GM19043 (cell line): Measurements from ENCODE around the gene KMT5B.

ENCODE experiments used
- ATAC-seq: cut with Tn5 transposase; IDR thresholded peaks from one replicate; pipeline ENCODE4 v1.9.1; 2021; ENCODE audit warnings: low read depth; ENCODE audit not compliant: unreplicated experiment

The KMT5B gene

DNA sequence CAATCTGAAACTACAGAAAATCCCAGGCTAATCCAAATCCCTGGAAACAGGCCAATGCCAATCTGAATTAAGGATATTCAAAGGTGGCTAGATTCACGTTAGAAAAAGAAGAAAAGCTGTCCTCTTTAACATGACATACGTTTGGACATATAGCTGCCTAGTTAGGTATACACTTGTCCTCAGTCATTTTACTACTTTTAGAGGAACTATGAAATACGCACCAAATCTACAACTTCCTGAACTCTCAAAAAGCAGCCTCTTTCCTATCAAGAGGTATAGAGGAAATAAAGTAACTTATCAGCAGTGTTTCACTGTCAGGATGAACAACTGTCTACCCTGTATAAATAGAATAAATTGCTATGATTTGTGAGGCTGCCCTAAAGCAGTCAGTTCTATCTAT is 24.0 kb downstream of the KMT5B start:
- ATAC-seq: no peak

DNA sequence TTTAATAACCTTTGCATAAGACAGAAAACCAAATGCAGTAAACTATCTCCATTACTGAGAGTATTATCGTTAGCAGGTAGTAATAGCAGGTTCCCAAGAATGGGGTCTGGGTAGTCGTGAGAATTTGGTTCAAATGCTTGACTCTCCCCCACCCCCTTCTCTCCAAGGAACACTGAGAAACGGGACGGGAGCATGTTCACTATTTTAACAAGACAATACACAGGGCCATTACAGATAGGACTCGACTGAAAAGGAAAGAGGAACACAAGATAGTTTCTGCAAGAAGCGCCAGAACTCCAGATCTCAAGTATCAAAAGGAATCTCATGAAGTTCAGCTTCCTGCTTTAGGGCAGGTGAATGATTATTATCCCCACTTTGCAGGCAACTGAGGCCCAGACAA is 27.0 kb downstream of the KMT5B start:
- ATAC-seq: no peak

DNA sequence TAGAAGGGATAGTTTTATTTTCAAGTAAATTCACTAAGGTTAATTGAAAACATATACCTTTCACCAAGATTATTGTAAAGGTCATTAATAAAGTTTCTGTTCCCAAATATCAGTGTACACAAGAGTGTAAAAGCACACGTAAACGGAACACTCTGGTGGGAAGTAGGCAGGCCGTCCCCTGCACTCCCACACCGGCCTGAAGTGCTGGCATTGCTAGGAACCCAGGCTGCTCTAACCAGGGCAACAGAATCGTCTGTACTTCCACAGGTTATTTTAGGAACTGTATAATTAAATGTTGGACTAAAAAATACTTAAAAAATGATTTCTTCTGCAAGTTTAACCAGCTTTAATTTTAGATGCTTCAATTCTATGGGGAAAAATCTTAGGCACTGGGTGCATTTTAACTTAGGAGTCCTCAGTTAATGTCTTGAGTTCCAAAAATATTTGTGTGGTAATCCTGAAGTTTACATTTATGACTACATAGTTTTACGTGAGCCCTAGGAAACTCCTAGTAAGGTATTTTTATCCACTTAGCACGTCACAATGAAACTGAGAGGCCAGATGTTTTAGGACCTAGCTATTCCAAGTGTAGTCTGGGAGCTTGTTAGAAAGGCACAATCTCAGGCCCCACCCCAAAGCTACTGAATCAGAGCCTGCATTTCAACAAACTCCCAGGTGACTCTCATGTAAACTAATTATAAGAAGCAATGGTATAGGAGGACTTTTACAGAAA is 31.2 kb downstream of the KMT5B start:
- ATAC-seq: no peak

DNA sequence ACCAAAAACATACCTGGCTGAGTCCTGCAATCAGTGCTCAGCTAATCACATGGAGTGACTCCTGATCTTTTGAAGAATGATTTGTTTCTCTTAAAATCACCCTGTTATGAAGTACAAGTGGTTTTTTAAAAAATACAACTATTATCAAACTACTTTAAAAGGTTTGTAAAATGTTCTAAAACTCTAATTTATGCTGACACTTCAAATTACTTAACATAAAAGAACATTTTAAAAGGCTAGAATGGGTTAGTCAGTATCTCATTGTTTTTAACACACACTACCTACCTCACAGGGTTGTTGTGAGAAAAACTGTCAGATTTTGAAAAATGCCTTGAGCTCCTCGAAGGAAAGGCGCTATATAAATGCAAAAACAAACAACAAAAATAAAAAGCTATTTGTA is 33.2 kb downstream of the KMT5B start:
- no peak for ATAC-seq

DNA sequence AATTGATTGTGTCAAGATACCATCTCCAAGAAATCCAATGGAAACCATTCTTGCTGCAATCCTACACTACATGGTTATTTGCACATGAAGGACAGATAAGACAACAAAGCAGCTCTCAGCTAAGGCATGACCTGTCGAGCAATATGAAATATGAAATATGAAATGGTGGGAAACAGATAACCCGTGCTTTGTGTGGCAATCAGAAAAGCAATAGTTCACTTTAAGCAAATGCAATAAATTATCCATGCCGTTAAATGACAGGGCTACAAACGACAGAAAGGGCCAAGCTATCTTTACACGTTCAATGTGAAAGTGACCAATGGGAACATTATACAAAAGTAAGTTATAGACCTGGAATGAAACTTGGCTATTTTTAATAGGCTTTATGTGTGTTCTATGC is 35.2 kb downstream of the KMT5B start:
- ATAC-seq: no peak

DNA sequence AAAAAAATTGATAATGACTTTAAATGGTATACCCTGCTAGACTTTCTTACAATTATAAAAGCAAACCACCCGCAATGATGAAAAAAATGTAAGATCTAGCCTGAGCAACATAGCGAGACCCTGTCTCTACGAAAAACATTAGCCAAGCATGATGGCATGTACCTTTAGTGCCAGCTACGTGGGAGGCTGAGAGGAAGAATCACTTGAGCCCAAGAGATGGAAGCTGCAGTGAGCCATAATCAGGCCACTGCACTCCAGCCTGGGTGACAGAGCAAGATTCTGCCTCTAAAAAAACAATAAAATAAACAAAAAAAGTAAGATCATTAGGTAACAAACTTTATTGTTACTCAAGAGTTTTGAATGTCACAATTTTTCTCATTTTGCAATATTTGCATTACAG is 39.2 kb downstream of the KMT5B start:
- ATAC-seq: no peak

DNA sequence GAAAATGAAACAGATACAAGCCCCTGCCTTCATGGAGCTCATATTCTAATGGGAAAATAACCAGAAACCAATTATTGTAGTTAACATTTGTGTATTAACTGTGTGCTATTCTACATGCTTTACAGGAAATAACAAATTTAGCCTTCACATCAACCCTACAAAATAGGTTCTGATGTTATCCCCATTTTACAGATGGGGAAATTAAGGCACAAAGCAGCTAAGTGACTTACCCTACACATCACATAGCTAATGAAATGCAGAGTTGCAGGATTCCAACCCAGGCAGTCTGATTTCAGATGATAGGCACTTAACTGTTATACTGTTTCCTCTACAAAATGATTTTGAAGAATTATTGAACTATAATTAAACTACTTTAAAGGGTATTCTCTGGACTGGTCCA is 43.7 kb downstream of the KMT5B start:
- no peak for ATAC-seq

DNA sequence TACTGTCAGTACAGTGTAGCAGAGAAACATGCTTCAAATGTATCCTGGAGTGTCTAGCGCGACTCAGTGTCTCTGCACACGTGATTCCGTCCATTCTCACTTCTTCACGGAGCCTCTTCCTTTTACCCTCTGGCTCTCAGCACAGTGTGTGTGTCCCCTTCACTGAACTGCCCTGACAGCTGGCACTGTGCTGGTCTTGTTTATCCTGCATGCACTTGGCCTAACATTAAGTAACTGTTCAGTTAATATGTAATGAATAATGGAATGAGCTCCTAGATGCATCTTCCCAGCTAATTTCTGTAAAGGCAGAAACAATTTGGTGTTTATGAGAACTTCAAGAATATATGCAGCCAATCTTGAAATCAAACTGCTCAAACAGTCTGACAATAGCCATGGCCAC is 44.4 kb downstream of the KMT5B start:
- no peak for ATAC-seq

DNA sequence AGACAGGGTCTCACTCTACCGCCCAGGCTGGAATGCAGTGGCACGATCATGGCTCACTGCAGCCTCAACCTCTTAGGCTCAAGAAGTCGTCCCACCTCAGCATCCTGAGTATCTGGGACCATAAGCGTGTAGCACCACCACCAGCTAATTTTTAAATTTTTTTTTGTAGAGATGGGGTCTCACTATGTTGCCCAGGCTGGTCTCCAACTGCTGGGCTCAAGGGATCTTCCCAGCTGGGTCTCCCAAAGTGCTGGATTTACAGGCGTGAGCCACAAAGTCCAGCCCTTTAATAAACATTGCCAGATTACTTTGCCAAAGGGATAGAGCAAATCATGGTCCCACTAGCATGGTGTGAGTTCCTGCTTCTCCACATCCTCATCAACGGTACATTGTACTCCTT is 45.6 kb downstream of the KMT5B start:
- ATAC-seq: no peak

DNA sequence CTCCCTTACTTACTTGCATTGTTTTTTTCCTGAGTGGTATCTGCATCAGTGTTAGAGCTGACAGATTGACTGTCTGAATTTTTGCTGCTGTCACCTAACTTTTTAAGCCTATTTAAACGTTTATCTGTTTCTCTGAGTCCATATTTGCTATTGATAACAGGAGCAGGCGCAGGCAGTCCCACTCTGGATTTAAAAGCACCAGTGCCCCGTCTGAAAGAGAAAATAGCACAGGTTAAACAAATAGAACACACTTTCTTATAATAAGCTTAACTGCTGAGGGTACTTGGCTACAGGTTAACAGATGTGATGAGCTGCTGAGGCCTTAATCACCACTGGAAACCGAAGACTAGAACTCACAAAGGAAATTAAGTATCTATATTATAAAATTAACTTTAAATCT is 46.1 kb downstream of the KMT5B start:
- no peak for ATAC-seq

DNA sequence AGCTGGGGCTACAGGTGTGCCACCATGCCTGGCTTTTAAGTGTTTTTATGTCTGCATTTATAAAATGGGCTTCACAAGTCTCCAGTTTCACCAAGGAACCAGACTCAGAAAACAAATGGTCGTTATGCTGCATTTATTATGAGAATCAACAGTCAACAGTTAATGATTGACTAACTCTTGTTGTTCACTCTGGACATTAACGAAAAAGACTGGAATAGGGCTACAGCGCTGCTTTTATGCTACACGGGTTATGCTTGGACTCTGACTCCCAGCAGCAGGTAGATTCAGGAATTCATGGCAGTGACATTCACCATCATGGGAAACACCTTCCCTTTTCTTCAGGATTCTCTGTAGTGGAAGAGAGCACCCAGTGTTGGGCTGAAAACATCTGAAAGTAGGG is 47.5 kb downstream of the KMT5B start:
- ATAC-seq: no peak

DNA sequence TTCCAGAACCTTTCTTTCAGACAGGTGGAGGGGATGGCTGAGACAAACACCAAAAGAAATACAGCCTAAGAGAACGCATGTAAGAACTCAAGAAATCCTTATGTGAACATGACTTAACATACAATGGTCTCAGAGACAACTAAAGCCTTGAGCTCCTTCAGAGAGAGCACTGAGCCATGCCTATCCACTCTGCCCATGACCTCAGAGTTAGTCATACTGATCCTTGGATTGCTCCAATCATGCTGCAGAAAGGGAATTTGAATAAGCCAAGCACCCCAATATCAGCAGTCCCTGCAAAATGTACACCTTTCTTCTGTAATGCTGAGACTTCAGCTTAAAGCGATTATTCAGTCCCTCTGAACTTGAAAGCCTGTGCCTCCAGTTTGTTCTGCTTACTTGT is 48.7 kb downstream of the KMT5B start:
- ATAC-seq: no peak

DNA sequence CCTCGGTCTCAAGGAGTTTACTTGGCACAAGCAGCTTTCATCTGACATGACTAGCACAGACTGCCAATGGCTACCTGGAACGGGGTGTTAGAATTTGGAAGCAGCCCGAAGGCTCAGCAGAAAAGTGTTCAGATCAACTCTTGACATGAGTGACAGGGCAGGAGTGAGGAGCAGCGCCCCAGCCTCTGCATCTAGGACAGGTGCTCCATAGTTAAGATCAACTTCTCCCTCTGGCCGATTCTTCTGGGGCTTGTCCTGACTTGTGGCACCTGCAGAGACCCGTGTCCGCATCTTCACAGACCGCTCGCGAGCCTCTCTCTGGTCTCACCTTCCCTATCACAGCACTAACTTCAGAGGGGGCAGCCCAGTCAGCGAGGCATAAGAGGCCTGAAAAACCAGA is 49.4 kb downstream of the KMT5B start:
- ATAC-seq: no peak

DNA sequence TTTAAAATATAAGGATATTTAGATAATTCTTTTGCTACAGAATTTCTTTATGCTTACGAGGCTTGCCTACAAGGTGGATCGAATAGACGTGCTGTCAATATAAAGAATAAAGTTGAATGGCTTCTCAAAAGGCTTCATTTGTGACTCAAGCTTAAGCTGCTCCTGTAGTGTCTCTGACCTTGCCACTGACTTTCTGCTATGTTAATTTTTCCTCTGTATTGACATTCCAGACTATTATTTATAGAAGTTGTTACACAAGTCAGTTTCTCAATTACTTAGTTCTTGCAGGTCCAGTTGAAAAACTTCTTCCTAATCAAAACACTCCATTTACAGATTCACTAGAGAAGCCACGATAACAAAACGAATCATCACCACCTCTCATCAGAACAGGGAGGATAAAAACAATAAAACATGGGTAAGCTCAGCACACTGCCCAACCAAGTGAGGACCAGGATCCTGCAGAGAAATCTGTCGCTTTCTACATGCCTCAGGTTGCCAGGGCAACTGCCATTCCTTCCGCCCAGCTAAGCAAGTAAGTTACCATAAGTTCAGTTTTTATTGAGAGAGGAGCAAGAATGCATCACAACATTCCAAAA is 52.9 kb downstream of the KMT5B start:
- ATAC-seq: no peak

DNA sequence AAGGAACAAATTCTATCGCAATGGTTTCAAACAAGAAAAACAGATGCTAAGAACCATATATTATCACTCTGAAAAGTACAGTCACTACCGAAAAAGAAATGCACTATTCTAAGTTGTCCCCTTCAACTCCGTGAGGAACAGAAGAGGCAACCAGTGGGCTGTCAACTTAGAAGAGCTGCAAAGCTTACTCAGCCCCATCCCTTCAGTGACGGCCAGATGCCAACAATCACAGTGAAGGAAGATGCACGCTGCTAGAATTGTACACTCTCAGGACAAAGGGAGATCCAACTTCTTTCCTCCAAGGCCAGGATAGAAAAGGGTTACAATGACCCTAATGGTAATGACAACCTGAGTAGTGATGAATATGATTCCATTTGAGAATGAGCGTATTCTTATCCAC is 53.4 kb downstream of the KMT5B start:
- no peak for ATAC-seq

DNA sequence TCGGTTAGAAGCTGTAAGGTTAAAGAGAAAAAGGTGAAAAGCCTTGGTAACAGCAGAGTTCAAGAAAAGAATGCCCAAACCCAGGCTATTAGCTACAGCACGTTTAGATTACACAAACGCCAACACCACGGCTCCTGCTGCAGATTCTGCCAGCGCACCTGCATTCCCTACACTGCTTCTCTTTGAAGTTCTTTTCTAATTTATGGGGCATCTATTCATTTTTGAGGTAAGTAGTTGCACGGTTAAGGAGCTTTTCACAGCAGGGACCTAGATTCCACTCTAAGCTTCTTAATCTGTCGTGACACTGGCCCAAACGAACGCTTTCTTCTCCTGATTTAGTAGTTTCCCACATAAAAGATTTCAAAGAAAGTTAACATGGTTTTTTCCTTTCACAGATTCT is 53.9 kb downstream of the KMT5B start:
- no peak for ATAC-seq

DNA sequence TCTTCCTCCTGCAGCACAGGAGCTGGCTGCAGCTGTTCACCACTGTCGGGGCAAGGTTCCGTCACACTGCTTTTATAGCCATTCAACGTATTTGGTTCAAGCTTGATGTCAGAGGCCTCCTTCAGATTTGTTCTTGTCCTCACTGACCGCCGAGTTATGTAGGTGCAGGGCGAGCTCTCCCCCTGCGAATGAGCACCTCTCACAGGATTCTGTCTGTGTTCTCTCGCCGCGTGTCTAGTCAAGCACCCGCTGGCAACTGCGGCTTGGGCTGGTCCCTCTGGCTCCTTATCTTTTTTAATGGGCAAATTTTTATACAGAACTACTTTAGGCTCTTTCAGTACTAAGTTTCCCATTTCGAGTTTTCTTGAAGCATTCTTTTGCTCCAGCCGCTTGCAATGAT is 54.5 kb downstream of the KMT5B start:
- ATAC-seq: no peak

DNA sequence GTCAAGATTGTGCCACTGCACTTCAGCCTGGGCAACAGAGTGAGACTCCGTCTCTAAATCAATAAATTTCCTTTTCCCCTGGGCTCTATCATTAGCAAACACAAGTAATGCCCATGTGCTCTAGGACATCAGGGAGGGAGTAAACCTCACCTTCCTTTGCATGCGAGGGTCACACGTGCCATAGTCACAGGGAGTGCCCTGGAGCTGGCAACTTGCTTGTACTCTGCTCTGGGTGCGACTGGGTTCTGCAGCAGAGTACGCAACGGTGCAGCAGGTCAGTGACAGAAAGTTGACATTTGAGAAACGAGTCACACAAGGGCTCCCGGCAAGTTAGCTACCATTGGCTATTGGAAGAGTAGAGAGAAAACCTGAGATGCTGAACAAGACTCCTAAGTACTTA is 59.4 kb downstream of the KMT5B start:
- ATAC-seq: no peak

DNA sequence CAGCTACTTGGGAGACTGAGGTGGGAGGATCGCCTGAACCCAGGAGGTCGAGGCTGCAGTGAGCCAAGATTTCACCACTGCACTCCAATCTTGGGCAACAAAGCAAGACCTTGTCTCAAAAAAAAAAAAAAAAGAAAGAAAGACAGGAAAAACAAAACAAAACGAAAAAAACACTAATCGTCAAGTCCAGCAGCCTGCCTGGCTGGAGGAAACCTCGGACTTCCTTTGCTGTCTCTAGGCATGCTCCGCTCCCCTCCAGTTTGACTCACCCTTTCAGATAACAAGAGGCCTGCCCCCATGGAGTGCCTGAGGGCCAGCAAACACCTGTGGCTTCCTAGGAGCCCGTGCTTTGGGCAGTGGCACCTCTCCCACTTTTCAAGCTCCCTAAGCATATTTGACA is 63.1 kb downstream of the KMT5B start:
- ATAC-seq: no peak

DNA sequence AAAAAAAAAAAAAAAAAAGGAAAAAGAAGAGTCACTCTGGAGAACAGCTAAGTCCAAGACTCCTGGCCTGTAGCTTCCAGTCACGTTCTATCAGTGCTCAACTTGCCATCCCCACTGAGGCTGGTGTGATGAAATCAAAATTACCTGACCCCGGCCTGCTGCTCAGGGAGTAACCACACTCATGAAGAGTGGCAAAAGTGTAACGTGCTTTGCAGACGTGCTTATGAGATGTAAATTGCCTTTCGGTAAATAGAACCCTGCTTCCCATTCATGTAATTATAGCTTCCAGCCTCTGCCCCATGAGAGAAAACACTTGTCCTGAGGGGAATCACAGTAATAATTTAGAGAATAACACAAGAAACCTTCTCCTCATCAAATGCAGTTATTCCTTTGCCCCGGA is 63.7 kb downstream of the KMT5B start:
- ATAC-seq: no peak

DNA sequence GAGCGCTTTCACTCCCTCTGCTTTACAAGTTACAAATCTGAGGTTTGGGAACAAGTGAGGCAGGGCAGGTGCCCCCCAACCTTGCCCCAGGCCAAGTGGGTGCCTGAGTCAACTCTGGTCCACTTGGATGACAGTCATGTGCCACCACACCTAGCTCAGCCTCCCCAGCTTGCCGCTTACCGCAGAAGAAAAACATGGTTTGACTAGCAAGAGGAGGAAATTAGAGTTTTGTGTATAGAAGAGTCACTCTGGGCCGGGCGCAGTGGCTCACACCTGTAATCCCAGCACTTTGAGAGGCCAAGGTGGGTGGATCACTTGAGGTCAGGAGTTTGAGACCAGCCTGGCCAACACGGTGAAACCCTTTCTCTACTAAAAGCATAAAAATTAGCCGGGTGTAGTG is 64.2 kb downstream of the KMT5B start:
- ATAC-seq: no peak

DNA sequence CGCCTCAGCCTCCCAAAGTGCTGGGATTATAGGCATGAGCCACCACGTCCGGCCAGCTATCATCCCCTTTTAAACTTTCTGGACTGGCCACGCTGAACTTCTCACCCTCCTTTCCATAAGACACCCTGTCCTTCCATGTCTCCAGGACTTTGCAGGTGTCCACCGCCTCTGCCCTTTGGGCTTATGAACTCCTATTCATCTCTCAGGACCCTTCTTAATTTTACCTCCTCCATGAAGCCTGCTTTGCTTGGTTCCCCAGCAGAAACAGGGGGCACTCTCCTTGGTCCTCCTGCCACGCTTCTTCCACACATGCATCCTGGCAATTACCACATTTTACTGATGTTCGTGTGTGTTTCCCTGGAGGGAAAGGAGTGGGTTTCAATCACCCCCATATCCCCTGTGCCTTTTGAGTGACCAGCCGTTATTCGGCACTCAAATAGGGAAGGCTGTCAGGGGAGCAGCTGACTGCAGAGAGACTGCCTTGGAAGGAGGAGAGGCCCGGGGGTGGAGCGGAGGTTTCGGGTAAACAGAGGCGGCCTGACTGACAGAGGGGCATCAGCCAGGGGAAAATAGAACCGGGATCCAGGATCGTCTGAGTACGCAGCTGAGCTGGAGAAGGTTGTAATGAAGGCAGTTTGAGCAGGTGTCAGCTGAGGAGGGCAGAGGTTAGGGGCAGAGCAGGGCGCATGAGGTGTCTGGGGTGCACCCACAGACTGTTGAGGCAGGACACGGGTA is 64.9 kb downstream of the KMT5B start:
- no peak for ATAC-seq
